Measurements from ENCODE around the gene SKOR1.

The SKOR1 gene

DNA sequence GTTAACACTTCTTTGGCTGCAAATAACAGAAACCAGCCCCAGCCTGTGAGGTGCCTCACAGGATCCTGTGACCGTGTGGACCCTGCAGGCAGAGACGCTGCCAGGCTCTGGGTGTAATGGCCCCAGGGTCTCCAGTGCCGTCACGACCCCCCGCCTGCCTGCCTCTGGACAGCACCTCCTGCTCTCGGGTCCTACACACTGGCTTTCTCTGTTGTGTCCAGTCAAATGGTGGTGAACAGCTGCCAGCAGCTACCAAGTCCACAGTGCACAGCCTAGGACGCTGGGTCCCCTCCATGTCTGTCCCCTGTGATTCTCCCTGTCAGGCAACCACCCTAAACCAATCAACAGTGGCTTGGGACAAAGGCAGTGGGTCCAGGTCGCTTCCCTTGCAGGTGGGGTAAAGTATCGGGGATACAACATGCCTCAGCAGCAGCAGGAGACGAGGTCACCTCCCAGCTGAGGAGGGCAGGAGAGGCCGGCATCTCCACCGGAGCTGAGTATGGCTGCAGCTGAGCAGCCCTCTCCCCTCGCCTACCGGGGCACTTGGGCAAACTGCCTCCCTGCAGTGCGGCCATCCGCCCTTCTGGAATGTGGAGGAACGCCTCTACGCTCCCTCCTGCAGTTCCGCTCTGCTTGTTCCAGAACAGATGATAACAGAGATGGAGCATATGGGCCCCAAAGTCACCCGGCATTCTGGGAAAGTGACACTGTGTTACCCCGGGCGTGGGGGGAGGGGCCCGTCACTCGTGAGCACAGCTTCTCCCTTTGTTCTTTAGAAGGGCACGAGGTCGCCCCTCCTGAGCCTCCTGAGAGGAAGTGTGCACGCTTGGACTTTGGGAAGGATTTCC, 21.1 kb upstream of the SKOR1 start:
- TF ChIP-seq SIN3A (IDR thresholded peaks at IDR 0.05; ENCODE audit: borderline replicate concordance, insufficient read depth, low read length) (no peak), TAF1 (IDR thresholded peaks at IDR 0.05; ENCODE audit: borderline replicate concordance, insufficient read depth, low read length) (no peak), FOXP2 (optimal IDR thresholded peaks at IDR 0.05; ENCODE audit: borderline replicate concordance, extremely low read depth, extremely low read length, insufficient read depth) (no peak), POLR2AphosphoS5 (IDR thresholded peaks at IDR 0.05; ENCODE audit: low read depth, low read length) (no peak)
- TF ChIP-seq, protein P1, sequence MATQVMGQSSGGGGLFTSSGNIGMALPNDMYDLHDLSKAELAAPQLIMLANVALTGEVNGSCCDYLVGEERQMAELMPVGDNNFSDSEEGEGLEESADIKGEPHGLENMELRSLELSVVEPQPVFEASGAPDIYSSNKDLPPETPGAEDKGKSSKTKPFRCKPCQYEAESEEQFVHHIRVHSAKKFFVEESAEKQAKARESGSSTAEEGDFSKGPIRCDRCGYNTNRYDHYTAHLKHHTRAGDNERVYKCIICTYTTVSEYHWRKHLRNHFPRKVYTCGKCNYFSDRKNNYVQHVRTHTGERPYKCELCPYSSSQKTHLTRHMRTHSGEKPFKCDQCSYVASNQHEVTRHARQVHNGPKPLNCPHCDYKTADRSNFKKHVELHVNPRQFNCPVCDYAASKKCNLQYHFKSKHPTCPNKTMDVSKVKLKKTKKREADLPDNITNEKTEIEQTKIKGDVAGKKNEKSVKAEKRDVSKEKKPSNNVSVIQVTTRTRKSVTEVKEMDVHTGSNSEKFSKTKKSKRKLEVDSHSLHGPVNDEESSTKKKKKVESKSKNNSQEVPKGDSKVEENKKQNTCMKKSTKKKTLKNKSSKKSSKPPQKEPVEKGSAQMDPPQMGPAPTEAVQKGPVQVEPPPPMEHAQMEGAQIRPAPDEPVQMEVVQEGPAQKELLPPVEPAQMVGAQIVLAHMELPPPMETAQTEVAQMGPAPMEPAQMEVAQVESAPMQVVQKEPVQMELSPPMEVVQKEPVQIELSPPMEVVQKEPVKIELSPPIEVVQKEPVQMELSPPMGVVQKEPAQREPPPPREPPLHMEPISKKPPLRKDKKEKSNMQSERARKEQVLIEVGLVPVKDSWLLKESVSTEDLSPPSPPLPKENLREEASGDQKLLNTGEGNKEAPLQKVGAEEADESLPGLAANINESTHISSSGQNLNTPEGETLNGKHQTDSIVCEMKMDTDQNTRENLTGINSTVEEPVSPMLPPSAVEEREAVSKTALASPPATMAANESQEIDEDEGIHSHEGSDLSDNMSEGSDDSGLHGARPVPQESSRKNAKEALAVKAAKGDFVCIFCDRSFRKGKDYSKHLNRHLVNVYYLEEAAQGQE (IDR thresholded peaks at IDR 0.05; ENCODE audit: insufficient read depth in 1 of 2, low read depth in 2 of 2, low read length in 2 of 2) = no peak

DNA sequence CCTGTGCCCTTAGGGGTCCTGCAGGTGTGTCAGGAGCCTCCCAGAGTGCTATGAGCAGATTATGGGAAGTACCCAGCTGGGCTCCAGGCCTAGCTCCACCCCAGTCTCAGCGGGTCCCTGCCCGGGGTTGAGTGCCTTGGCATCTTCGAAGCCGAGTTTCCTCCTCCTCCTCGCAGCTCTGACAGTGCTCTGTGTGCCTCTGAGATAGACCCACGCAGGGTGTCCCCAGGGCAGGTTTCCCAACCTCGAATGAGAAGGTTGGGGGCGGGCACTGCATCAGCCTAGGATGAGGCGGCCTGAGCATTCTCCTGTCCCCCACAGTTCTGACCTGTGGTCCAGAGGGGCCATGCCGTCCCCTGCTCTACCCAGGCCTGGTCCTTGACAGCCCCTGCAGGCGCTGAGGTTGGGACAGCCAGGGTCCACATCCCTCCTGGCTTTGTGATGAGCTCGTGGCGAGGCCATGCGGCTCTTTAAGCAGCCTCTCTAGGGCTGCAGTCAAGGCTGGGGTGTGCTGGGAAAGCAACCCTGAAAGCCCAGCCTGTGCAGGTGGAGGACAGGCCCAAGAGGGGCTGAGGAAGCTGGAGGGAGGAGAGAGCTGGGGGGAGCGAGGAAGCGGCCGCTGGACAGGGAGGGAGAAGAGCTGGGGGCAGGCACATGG, 20.2 kb upstream of the SKOR1 start:
- TF ChIP-seq, protein P1 (IDR thresholded peaks at IDR 0.05; ENCODE audit: insufficient read depth in 1 of 2, low read depth in 2 of 2, low read length in 2 of 2) = no peak
- TF ChIP-seq POLR2AphosphoS5 (IDR thresholded peaks at IDR 0.05; ENCODE audit: low read depth, low read length) (no peak), TAF1 (IDR thresholded peaks at IDR 0.05; ENCODE audit: borderline replicate concordance, insufficient read depth, low read length) (no peak), SIN3A (IDR thresholded peaks at IDR 0.05; ENCODE audit: borderline replicate concordance, insufficient read depth, low read length) (no peak), FOXP2 (optimal IDR thresholded peaks at IDR 0.05; ENCODE audit: borderline replicate concordance, extremely low read depth, extremely low read length, insufficient read depth) (no peak)

DNA sequence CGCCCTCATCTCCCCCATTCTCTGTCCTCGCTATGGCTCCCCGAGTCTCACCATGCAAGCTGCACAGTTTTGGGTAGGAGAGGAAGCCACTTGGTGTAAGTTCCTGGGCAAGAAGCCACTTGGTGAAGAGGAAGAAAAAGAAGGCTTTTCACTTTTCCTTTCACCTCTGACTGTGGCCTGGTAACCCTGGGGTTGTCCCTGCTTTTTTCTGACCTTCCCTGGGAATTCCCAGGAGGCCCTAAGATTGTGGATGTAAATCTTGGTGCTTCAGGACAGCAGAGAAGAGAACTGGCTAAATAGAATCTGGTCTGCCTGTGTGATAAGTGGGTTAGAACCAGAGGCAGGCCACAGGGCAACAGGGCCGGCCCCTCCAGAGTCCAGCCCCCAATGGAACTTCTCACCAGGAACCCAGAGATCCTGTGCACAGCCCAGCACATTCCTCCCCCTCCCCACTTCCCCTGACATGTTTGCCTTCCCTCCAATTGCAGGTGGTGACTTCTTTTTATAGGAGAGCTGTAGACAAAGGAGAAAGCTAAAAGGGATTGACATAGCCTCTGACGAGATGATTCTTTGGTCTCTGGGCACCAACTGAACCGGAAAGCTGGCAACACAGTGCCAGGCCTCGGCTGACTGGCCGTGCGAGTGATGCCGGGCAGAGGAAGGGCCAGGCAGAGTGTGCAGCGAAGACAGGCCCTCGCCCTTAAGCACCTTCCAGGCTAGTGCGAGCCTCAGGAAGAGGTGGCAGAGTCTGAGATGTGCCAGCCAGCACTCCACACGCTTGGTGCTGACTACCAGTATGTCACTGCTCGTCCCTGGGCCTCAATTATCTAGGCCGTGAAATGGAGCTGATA, 19.4 kb upstream of the SKOR1 start:
- TF ChIP-seq FOXP2 (optimal IDR thresholded peaks at IDR 0.05; ENCODE audit: borderline replicate concordance, extremely low read depth, extremely low read length, insufficient read depth) (no peak), TAF1 (IDR thresholded peaks at IDR 0.05; ENCODE audit: borderline replicate concordance, insufficient read depth, low read length) (no peak), SIN3A (IDR thresholded peaks at IDR 0.05; ENCODE audit: borderline replicate concordance, insufficient read depth, low read length) (no peak), POLR2AphosphoS5 (IDR thresholded peaks at IDR 0.05; ENCODE audit: low read depth, low read length) (no peak)
- TF ChIP-seq, protein P1 (IDR thresholded peaks at IDR 0.05; ENCODE audit: insufficient read depth in 1 of 2, low read depth in 2 of 2, low read length in 2 of 2) = no peak

DNA sequence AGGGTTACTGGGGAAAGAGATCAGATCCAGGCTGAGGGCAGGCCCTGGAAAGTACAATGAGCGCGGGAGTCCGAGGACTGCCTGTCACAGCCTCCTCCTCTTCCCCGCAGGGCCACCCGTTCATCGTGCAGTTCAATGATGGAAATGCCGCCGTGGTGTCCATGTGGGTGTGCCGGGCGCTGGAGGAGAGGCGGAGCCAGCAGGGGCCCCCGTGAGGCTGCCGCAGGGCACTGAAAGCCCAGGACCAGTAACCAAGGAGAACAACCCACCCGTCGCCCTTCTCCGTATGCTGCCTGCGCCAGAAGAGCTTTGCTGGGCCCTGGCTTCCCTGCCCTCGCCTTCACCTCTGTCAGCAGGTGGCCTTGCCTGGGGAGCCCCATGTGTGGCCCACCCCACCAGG, 18.8 kb upstream of the SKOR1 start:
- no peak for TF ChIP-seq SIN3A (IDR thresholded peaks at IDR 0.05; ENCODE audit: borderline replicate concordance, insufficient read depth, low read length)
- no peak for TF ChIP-seq POLR2AphosphoS5 (IDR thresholded peaks at IDR 0.05; ENCODE audit: low read depth, low read length)
- TF ChIP-seq, protein P1 (IDR thresholded peaks at IDR 0.05; ENCODE audit: insufficient read depth in 1 of 2, low read depth in 2 of 2, low read length in 2 of 2) = no peak

Measured in PFSK-1 (cell line).